ENCODE results near the gene REEP2. TPM values are rescaled to one million over a fixed set of nuclear protein-coding genes. Genes with fewer than 3 reads are reported as not detected.

The REEP2 gene
- total and polyA plus RNA-seq, 2 experiments from 2014 or later = 20.5 to 29.8 TPM

DNA sequence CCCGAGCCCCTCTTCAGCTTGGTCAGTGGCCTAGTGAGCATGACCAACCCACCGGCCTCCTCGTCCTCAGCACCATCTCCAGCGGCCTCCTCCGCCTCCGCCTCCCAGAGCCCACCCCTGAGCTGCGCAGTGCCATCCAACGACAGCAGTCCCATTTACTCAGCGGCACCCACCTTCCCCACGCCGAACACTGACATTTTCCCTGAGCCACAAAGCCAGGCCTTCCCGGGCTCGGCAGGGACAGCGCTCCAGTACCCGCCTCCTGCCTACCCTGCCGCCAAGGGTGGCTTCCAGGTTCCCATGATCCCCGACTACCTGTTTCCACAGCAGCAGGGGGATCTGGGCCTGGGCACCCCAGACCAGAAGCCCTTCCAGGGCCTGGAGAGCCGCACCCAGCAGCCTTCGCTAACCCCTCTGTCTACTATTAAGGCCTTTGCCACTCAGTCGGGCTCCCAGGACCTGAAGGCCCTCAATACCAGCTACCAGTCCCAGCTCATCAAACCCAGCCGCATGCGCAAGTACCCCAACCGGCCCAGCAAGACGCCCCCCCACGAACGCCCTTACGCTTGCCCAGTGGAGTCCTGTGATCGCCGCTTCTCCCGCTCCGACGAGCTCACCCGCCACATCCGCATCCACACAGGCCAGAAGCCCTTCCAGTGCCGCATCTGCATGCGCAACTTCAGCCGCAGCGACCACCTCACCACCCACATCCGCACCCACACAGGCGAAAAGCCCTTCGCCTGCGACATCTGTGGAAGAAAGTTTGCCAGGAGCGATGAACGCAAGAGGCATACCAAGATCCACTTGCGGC lies 28.2 kb downstream of the REEP2 start:
- ATAC-seq (no peak), DNase-seq (ENCODE audit: low spot score) (no peak)
- no peak for TF ChIP-seq ZNF331 (CRISPR knock-in tag; IDR thresholded peaks at IDR 0.05; ENCODE audit: low read depth)
- no peak for TF ChIP-seq ZNF114 (CRISPR knock-in tag; IDR thresholded peaks at IDR 0.05)
- TF ChIP-seq POLR2AphosphoS5 (IDR thresholded peaks at IDR 0.05; ENCODE audit: low read depth) = no peak
- TF ChIP-seq, protein P1, sequence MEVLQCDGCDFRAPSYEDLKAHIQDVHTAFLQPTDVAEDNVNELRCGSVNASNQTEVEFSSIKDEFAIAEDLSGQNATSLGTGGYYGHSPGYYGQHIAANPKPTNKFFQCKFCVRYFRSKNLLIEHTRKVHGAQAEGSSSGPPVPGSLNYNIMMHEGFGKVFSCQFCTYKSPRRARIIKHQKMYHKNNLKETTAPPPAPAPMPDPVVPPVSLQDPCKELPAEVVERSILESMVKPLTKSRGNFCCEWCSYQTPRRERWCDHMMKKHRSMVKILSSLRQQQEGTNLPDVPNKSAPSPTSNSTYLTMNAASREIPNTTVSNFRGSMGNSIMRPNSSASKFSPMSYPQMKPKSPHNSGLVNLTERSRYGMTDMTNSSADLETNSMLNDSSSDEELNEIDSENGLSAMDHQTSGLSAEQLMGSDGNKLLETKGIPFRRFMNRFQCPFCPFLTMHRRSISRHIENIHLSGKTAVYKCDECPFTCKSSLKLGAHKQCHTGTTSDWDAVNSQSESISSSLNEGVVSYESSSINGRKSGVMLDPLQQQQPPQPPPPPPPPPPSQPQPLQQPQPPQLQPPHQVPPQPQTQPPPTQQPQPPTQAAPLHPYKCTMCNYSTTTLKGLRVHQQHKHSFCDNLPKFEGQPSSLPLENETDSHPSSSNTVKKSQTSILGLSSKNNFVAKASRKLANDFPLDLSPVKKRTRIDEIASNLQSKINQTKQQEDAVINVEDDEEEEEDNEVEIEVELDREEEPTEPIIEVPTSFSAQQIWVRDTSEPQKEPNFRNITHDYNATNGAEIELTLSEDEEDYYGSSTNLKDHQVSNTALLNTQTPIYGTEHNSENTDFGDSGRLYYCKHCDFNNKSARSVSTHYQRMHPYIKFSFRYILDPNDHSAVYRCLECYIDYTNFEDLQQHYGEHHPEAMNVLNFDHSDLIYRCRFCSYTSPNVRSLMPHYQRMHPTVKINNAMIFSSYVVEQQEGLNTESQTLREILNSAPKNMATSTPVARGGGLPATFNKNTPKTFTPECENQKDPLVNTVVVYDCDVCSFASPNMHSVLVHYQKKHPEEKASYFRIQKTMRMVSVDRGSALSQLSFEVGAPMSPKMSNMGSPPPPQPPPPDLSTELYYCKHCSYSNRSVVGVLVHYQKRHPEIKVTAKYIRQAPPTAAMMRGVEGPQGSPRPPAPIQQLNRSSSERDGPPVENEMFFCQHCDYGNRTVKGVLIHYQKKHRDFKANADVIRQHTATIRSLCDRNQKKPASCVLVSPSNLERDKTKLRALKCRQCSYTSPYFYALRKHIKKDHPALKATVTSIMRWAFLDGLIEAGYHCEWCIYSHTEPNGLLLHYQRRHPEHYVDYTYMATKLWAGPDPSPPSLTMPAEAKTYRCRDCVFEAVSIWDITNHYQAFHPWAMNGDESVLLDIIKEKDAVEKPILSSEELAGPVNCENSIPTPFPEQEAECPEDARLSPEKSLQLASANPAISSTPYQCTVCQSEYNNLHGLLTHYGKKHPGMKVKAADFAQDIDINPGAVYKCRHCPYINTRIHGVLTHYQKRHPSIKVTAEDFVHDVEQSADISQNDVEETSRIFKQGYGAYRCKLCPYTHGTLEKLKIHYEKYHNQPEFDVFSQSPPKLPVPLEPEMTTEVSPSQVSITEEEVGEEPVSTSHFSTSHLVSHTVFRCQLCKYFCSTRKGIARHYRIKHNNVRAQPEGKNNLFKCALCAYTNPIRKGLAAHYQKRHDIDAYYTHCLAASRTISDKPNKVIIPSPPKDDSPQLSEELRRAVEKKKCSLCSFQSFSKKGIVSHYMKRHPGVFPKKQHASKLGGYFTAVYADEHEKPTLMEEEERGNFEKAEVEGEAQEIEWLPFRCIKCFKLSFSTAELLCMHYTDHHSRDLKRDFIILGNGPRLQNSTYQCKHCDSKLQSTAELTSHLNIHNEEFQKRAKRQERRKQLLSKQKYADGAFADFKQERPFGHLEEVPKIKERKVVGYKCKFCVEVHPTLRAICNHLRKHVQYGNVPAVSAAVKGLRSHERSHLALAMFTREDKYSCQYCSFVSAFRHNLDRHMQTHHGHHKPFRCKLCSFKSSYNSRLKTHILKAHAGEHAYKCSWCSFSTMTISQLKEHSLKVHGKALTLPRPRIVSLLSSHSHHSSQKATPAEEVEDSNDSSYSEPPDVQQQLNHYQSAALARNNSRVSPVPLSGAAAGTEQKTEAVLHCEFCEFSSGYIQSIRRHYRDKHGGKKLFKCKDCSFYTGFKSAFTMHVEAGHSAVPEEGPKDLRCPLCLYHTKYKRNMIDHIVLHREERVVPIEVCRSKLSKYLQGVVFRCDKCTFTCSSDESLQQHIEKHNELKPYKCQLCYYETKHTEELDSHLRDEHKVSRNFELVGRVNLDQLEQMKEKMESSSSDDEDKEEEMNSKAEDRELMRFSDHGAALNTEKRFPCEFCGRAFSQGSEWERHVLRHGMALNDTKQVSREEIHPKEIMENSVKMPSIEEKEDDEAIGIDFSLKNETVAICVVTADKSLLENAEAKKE (CRISPR knock-in tag; IDR thresholded peaks at IDR 0.05) = no peak
- TF ChIP-seq EZH2 (IDR thresholded peaks at IDR 0.05; ENCODE audit: low read depth, unreplicated experiment) = no peak
- TF ChIP-seq CREB1 (CRISPR knock-in tag; IDR thresholded peaks at IDR 0.05; ENCODE audit: low read depth) = no peak
- TF ChIP-seq JUNB (IDR thresholded peaks at IDR 0.05; ENCODE audit: unreplicated experiment) = no peak
- TF ChIP-seq NANOG (IDR thresholded peaks at IDR 0.05; ENCODE audit: borderline replicate concordance) = no peak
- TF ChIP-seq, protein P2, sequence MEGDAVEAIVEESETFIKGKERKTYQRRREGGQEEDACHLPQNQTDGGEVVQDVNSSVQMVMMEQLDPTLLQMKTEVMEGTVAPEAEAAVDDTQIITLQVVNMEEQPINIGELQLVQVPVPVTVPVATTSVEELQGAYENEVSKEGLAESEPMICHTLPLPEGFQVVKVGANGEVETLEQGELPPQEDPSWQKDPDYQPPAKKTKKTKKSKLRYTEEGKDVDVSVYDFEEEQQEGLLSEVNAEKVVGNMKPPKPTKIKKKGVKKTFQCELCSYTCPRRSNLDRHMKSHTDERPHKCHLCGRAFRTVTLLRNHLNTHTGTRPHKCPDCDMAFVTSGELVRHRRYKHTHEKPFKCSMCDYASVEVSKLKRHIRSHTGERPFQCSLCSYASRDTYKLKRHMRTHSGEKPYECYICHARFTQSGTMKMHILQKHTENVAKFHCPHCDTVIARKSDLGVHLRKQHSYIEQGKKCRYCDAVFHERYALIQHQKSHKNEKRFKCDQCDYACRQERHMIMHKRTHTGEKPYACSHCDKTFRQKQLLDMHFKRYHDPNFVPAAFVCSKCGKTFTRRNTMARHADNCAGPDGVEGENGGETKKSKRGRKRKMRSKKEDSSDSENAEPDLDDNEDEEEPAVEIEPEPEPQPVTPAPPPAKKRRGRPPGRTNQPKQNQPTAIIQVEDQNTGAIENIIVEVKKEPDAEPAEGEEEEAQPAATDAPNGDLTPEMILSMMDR (conservative IDR thresholded peaks at IDR 0.05; ENCODE audit: low read depth in 2 of 2) = no peak
- TF ChIP-seq, protein P3, sequence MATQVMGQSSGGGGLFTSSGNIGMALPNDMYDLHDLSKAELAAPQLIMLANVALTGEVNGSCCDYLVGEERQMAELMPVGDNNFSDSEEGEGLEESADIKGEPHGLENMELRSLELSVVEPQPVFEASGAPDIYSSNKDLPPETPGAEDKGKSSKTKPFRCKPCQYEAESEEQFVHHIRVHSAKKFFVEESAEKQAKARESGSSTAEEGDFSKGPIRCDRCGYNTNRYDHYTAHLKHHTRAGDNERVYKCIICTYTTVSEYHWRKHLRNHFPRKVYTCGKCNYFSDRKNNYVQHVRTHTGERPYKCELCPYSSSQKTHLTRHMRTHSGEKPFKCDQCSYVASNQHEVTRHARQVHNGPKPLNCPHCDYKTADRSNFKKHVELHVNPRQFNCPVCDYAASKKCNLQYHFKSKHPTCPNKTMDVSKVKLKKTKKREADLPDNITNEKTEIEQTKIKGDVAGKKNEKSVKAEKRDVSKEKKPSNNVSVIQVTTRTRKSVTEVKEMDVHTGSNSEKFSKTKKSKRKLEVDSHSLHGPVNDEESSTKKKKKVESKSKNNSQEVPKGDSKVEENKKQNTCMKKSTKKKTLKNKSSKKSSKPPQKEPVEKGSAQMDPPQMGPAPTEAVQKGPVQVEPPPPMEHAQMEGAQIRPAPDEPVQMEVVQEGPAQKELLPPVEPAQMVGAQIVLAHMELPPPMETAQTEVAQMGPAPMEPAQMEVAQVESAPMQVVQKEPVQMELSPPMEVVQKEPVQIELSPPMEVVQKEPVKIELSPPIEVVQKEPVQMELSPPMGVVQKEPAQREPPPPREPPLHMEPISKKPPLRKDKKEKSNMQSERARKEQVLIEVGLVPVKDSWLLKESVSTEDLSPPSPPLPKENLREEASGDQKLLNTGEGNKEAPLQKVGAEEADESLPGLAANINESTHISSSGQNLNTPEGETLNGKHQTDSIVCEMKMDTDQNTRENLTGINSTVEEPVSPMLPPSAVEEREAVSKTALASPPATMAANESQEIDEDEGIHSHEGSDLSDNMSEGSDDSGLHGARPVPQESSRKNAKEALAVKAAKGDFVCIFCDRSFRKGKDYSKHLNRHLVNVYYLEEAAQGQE (IDR thresholded peaks at IDR 0.05; ENCODE audit: unreplicated experiment) = no peak
- Histone ChIP-seq H3K27me3 (ENCODE audit: insufficient read depth) (peaks cover 26% of the 10 kb centered on the region), H3K27ac (ENCODE audit: low read depth) (no peak overlapping the region), H4K20me1 (replicated peaks; ENCODE audit: insufficient read depth) (peaks cover 14% of the 10 kb centered on the region; the same call in 1 of the 2 replicates), H3K4me1 (ENCODE audit: insufficient read depth) (no peaks in the 10 kb centered on the region; the same call in 1 of the 2 replicates), H3K36me3 (ENCODE audit: insufficient read depth) (0 out of 2 replicates have a peak, but pooled peaks cover 3% of the 10 kb centered on the region), H2AFZ (no peak overlapping the region), H3K4me2 (peak overlapping the region; percentile 96), H3F3A (replicated peaks; ENCODE audit: low read depth) (peaks cover 9% of the 10 kb centered on the region), H3K4me3 (peak overlapping the region; percentile 94), H3K79me2 (replicated peaks; ENCODE audit: insufficient read depth) (no peaks in the 10 kb centered on the region), H3K9me2 (ENCODE audit: insufficient read depth) (no peaks in the 10 kb centered on the region)
- Mint-ChIP-seq H3K27ac (no peak overlapping the region), H3K4me1 (peaks cover 23% of the 10 kb centered on the region; the same call in 2 of the 3 replicates), H3K4me3 (peak overlapping the region; percentile 84), H3K36me3 (ENCODE audit: low read depth) (peaks cover 28% of the 10 kb centered on the region), H3K27me3 (ENCODE audit: insufficient read depth, low read depth, poor library complexity) (peaks cover 50% of the 10 kb centered on the region), H3K9me3 (peaks cover 15% of the 10 kb centered on the region; the same call in 2 of the 3 replicates)

Data from GM23338 (cell line).